HG02610 (cell line): ENCODE results near the gene HOXA7.

Experiments used
- ATAC-seq: cut with Tn5 transposase; IDR thresholded peaks from one replicate; pipeline ENCODE4 v1.9.1; 2021; ENCODE audit warnings: mild to moderate bottlenecking, moderate library complexity; ENCODE audit not compliant: unreplicated experiment

The HOXA7 gene

GRCh38 chr7:27156508-27156898 is at the start of gene HOXA7:
HOXA7 (minus strand) TSS chr7:27156675; CDS start chr7:27156545, 130 bp downstream.
- no peak for ATAC-seq

GRCh38 chr7:27205325-27206280 is 49.1 kb upstream of the HOXA7 start:
- ATAC-seq: no peak

- no peak for ATAC-seq
These were observed 48.4 kb upstream of the HOXA7 start for GRCh38 chr7:27204851-27205322.

GRCh38 chr7:27203964-27204594 is 47.6 kb upstream of the HOXA7 start:
- ATAC-seq: no peak

GRCh38 chr7:27203365-27203953 is 47.0 kb upstream of the HOXA7 start:
- ATAC-seq: no peak

GRCh38 chr7:27202862-27203134 is 46.3 kb upstream of the HOXA7 start:
- ATAC-seq: no peak

- ATAC-seq: no peak
These were observed 45.8 kb upstream of the HOXA7 start for GRCh38 chr7:27202018-27202861.

GRCh38 chr7:27201580-27202017 is 45.1 kb upstream of the HOXA7 start:
- no peak for ATAC-seq

GRCh38 chr7:27200761-27201579 is 44.5 kb upstream of the HOXA7 start:
- no peak for ATAC-seq

- ATAC-seq: no peak
These were observed 43.6 kb upstream of the HOXA7 start, which contains the start of gene HOXA13 for GRCh38 chr7:27199849-27200760. HOXA13 (minus strand) TSS chr7:27200091; CDS start chr7:27200077, 14 bp downstream.

- ATAC-seq: no peak
These were observed 42.7 kb upstream of the HOXA7 start for GRCh38 chr7:27198871-27199801.

GRCh38 chr7:27198138-27198841 is 41.8 kb upstream of the HOXA7 start:
- no peak for ATAC-seq

- ATAC-seq: no peak
These were observed 40.9 kb upstream of the HOXA7 start for GRCh38 chr7:27197137-27198042.

- no peak for ATAC-seq
These were observed 39.9 kb upstream of the HOXA7 start for GRCh38 chr7:27196287-27196767.

GRCh38 chr7:27194686-27195379 is 38.4 kb upstream of the HOXA7 start:
- ATAC-seq: no peak
